GM19324 (cell line): Measurements from ENCODE around the gene BBS1.

Experiments
- ATAC-seq: cut with Tn5 transposase; IDR thresholded peaks from one replicate; pipeline ENCODE4 v1.9.1; 2021; ENCODE audit warnings: mild to moderate bottlenecking, moderate library complexity; ENCODE audit not compliant: unreplicated experiment, low FRiP score

Gene BBS1

DNA sequence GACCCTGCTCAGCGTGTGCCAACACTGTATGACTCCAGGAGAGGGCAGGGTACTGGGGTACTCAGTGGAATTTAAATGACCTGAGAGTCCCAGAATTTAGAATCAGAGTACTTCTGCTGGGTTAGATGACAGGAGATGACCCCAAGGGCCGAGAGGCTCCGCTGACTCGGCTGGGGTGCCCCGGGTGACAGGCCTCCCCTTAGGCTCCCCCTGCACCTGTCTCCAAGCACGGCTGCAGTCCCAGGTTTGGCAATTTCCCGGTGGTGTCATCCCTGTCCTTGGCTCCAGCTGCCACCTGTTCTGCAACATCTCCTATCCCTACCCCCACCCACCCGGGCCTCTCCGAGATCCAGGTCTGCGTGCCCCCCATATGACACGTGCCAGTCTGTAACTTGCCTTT, 37.6 kb downstream of the BBS1 start:
- no peak for ATAC-seq

GRCh38 chr11:66548774-66549630, 38.6 kb downstream of the BBS1 start:
- ATAC-seq, result no peak

GRCh38 chr11:66549696-66550095, 39.3 kb downstream of the BBS1 start:
- no peak for ATAC-seq

DNA sequence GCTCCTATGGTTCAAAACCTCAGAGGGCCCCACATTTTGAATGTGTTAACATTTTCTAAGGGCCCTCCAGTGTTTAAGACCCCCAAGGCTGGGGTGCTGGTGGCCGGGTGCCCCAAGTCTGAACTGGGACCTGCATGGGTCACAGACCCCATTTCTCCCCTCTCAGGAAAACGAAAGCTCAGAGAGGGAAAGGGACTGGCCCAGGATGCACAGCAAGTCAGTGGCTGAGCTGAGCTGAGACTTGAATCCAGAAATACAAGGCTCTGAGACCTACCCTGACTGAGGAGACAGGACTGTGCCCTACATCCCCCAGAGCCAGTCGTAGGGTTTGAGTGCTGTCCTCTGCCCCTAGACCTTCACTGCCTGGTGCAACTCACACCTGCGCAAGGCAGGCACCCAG, 40.5 kb downstream of the BBS1 start:
- no peak for ATAC-seq

GRCh38 chr11:66554602-66555001, 44.2 kb downstream of the BBS1 start:
- no peak for ATAC-seq

DNA sequence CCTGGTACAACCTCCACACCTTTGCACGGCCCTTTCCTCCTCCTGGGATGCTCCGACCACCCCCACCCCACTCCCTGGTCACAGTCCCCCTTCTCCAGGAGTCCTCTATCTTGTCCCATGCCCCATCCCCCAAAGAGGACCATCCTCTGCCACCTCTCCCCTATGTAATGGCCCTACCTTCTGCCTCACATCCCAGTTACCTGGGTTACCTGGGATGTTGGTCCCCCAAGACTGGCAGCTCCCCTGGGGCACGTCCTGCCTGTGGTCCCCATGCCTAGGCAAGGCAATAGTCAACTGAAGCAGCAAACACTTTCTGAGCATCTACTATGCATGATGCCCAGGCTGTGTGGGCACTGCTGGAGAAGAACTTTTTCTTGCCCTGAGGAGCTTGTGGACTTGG, 45.0 kb downstream of the BBS1 start:
- ATAC-seq, result no peak

- ATAC-seq, result no peak
These were observed 45.7 kb downstream of the BBS1 start for GRCh38 chr11:66556086-66556485.

DNA sequence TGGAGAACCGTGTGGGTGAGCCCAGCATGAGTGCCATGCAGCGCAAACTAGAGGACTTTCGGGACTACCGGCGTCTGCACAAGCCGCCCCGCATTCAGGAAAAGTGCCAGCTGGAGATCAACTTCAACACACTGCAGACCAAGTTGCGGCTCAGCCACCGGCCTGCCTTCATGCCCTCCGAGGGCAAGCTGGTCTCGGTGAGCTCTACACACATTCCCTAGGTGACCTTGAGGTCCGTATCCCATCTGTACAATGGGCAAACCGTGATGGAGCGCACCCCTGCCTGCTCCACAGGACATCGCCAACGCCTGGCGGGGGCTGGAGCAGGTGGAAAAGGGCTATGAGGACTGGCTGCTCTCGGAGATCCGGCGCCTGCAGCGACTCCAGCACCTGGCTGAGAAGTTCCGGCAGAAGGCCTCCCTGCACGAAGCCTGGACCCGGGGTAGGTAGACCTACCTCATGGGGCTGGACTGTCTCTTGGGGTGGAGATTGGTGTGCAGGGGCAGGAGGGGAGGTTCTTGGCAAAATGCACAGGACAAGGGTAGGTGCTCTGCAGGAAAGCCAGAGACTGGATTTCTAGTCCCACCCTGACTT, 47.4 kb downstream of the BBS1 start:
- no peak for ATAC-seq

GRCh38 chr11:66559142-66559865, 48.9 kb downstream of the BBS1 start:
- no peak for ATAC-seq

GRCh38 chr11:66559866-66560676, 49.6 kb downstream of the BBS1 start:
- no peak for ATAC-seq

DNA sequence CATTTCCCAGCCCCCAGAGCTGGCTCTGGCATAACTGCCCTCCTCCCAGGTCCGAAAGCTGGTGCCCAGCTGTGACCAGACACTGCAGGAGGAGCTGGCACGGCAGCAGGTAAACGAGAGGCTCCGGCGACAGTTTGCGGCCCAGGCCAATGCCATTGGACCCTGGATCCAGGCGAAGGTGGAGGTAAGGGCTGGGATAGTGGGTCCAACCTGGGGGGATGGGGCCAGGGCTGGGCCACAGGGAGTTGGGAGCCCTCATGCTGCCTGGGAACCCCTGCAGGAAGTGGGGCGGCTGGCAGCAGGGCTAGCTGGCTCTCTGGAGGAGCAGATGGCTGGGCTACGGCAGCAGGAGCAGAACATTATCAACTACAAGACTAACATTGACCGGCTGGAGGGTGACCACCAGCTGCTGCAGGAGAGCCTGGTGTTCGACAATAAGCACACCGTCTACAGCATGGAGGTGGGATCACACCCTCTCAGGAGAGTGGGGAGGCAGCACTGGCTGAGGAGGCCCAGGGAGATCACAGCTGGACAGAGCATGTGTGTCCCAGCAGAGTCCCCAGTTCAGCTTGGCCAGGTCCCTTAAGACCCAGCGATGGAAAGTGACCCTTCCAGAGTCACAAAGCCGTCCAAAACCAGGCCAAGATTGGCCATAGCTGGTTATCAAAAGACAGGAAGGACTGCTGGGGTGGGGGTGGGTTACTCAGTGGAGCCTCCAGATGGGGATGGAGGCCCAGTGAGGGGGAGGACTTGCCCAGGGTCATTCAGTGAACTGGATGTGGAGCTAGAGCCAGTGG, 50.9 kb downstream of the BBS1 start:
- no peak for ATAC-seq

DNA sequence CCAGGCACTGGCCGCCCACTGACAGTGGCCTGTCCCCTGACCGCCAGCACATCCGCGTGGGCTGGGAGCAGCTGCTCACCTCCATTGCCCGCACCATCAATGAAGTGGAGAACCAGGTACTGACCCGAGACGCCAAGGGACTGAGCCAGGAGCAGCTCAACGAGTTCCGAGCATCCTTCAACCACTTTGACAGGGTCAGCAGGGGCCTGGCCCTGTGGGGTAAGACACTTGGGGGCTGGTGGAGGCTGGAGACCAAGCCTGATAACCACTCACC, 51.5 kb downstream of the BBS1 start:
- ATAC-seq, result no peak

- ATAC-seq, result no peak
These were observed 51.8 kb downstream of the BBS1 start for GRCh38 chr11:66562275-66562674.

DNA sequence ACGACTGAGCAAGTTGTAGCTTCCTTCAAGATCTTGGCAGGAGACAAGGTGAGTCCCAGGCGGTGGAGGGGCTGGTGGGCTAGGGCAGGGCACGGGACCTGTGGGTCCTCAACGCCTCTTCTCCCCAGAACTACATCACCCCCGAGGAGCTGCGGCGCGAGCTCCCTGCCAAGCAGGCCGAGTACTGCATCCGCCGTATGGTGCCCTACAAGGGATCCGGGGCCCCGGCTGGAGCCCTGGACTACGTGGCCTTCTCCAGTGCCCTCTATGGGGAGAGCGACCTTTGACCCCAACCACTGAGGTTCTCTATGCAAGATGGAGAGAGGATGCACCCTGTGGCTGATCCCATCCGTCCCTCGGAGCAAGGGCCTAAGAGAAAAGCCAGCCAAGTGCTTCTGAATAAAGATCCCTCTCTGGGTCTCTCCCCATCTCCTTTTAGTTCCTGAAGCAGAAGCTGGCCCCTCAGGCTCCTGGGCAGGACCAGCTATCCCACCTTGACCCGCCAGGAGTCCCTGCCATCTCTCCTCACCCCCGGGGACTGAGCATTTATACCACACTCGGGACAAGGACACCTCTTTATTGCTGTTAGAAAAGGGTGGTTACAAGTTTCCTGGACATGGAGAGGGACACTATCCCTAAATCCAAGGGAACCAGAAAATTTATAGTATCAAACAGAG, 52.6 kb downstream of the BBS1 start:
- no peak for ATAC-seq

- no peak for ATAC-seq
These were observed 53.4 kb downstream of the BBS1 start for GRCh38 chr11:66563832-66564231.

DNA sequence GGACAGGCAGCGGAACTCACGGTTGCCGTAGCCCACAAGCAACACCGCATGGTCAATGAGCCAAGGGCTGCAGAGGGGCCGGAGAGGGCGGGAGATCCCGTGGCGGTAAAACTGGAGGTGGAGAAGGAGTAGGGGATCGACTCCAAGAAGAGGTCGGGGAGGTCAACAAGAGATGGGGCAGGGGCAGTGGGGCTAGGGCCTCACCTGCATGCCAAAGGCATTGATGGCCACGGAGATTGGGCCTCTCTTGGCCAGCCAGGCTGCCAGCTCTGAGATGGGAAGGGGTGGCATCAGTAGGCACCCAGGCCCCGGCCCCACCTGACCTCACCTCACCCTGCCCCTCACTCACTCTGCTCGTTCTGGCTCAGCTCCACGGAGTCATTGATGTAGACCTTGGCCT, 54.1 kb downstream of the BBS1 start:
- ATAC-seq, result no peak

DNA sequence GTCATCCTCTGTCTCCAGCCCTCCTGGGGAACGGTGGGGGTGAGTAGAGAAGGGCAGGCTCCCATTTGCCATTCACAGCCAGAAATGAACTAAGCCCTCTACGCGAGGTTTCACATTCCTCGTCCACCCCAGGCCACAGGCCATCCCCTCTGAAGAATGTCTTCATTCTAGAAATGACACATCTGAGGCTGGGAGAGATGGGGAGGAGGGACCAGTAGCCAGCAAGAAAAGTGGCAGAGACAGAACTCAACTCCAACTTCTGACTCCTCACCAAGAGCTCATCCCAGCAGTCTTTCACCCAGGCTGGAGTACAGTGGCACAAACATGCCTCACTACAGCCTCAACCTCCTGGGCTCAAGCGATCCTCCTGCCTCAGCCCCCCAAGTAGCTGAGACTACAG, 54.5 kb downstream of the BBS1 start:
- ATAC-seq, result no peak

DNA sequence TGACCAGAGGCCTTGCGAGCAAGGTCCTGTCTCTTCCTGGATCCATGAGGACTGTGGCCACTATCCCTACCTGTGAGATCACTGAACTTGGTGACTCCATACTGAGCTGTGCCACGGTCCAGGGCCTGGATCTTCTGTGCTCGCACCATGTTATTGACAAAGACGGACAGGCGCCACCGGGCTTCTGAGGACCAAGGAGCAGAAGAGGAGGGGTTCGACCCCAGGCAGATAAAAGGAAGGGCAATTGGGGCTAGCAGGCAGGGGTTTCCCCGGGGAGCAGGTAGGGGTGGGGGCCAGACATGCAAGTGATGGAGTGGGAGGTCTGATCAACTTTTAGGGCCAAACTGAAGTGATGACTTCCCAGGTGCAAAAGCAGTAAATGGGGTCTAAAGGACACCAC, 55.8 kb downstream of the BBS1 start:
- ATAC-seq, result no peak

DNA sequence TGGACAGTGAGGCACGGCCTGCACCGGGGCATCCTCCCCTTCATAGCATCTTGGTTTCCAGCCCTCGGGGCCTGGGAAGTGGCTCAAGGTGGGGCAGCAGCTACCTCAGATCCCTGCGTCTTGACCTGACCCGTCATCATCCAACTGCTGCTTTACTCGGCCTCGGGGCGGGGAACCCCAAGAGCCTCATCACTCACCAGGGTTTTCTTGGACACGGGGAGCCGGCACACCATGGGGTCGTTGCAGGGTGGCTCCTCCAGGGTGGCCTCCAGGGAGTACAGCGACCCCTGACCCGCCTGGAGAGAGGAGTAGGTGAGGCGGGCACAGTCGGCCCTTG, 57.3 kb downstream of the BBS1 start:
- no peak for ATAC-seq
